HEK293 (cell line): ENCODE results near the gene TMEM255B.

Source experiments
- SETDB1 ChIP-seq: IDR thresholded peaks from one replicate; pipeline ENCODE4 v1.6.1; 2017; ENCODE audit warnings: mild to moderate bottlenecking, low read length, moderate library complexity, mixed read lengths; ENCODE audit not compliant: insufficient read length
- WT1 ChIP-seq: fragments of 450-650 bp; formaldehyde crosslinking; IDR thresholded peaks from 2 replicates; pipeline ENCODE4 v1.5.1; 2016; ENCODE audit warnings: missing biosample characterization, missing genetic modification characterization
- ZBTB21 ChIP-seq: fragments of 450-650 bp; formaldehyde crosslinking; IDR thresholded peaks from 2 replicates; pipeline ENCODE4 v1.5.1; 2017; ENCODE audit warnings: missing biosample characterization, missing genetic modification characterization
- ZNF138 ChIP-seq: fragments of 450-650 bp; formaldehyde crosslinking; IDR thresholded peaks from 2 replicates; pipeline ENCODE4 v1.5.1; 2016; ENCODE audit warnings: missing biosample characterization, missing genetic modification characterization, borderline replicate concordance
- ZNF600 ChIP-seq: fragments of 450-650 bp; formaldehyde crosslinking; IDR thresholded peaks from 2 replicates; pipeline ENCODE4 v1.5.1; 2016; ENCODE audit warnings: missing biosample characterization, missing genetic modification characterization
- TF ChIP-seq, protein P1 (sequence below): fragments of 450-650 bp; formaldehyde crosslinking; IDR thresholded peaks from 2 replicates; pipeline ENCODE4 v1.5.1; 2016; ENCODE audit warnings: missing biosample characterization, missing genetic modification characterization
- TF ChIP-seq, protein P2 (sequence below): fragments of 450-650 bp; formaldehyde crosslinking; conservative IDR thresholded peaks from 2 replicates; pipeline ENCODE4 v1.5.1; 2016; ENCODE audit warnings: low read depth, missing biosample characterization, missing genetic modification characterization

DNA sequence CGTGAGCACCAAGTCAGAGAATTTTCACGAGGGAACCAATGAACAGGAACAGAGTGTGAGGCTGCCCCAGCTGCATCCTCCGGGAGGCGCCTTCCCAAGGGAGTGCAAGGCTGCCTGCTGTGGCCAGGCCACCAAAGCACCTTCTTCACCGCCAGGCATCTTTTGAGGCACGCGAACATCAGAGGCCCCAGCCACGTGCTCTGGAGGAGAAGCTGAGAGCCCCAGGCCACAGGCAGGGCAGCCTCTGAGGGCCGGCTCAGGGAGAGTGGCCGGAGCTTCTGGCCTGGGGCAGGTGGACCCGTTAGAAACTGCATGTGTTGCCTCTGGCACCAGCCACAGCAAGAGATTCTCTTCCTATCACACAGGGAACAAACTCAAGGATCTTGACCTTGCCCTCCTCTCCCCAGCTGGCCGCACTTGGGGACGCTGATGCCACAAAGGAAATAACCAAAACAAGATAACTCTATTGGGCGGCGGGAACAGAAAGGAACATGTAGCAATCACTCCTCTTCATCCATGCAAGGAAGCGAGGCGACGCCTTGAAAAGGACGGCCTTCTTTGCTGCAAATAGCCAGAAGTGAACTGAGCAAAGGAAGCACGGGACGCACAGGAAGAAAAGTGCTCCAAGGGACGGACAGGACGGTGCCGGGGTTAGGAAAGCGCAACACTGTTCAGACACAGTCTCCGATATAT is 85.0 kb downstream of the TMEM255B start:
- no peak for TF ChIP-seq ZNF138
- TF ChIP-seq, protein P1, sequence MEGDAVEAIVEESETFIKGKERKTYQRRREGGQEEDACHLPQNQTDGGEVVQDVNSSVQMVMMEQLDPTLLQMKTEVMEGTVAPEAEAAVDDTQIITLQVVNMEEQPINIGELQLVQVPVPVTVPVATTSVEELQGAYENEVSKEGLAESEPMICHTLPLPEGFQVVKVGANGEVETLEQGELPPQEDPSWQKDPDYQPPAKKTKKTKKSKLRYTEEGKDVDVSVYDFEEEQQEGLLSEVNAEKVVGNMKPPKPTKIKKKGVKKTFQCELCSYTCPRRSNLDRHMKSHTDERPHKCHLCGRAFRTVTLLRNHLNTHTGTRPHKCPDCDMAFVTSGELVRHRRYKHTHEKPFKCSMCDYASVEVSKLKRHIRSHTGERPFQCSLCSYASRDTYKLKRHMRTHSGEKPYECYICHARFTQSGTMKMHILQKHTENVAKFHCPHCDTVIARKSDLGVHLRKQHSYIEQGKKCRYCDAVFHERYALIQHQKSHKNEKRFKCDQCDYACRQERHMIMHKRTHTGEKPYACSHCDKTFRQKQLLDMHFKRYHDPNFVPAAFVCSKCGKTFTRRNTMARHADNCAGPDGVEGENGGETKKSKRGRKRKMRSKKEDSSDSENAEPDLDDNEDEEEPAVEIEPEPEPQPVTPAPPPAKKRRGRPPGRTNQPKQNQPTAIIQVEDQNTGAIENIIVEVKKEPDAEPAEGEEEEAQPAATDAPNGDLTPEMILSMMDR (tag by site-specific recombination) = no peak
- TF ChIP-seq ZBTB21 (tag by site-specific recombination) = no peak
- TF ChIP-seq WT1 (tag by site-specific recombination) = no peak
- no peak for TF ChIP-seq SETDB1
- TF ChIP-seq, protein P2, sequence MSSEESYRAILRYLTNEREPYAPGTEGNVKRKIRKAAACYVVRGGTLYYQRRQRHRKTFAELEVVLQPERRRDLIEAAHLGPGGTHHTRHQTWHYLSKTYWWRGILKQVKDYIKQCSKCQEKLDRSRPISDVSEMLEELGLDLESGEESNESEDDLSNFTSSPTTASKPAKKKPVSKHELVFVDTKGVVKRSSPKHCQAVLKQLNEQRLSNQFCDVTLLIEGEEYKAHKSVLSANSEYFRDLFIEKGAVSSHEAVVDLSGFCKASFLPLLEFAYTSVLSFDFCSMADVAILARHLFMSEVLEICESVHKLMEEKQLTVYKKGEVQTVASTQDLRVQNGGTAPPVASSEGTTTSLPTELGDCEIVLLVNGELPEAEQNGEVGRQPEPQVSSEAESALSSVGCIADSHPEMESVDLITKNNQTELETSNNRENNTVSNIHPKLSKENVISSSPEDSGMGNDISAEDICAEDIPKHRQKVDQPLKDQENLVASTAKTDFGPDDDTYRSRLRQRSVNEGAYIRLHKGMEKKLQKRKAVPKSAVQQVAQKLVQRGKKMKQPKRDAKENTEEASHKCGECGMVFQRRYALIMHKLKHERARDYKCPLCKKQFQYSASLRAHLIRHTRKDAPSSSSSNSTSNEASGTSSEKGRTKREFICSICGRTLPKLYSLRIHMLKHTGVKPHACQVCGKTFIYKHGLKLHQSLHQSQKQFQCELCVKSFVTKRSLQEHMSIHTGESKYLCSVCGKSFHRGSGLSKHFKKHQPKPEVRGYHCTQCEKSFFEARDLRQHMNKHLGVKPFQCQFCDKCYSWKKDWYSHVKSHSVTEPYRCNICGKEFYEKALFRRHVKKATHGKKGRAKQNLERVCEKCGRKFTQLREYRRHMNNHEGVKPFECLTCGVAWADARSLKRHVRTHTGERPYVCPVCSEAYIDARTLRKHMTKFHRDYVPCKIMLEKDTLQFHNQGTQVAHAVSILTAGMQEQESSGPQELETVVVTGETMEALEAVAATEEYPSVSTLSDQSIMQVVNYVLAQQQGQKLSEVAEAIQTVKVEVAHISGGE (tag by site-specific recombination) = no peak
- TF ChIP-seq ZNF600 (tag by site-specific recombination) = no peak
